VCaP (cell line): ENCODE data around the gene C1QTNF6.

Source experiments
- H3K27ac ChIP-seq: fragments of 450-650 bp; 2 replicates; pipeline ENCODE4 v1.5.1; 2017
- CTCF ChIP-seq: fragments of 450-650 bp; conservative IDR thresholded peaks from 2 replicates; pipeline ENCODE4 v1.5.1; 2017; ENCODE audit warnings: mild to moderate bottlenecking, moderate library complexity

C1QTNF6 gene

GRCh38 chr22:37155971-37156370 is 32.1 kb downstream of the C1QTNF6 start:
- no peak overlapping the region for H3K27ac ChIP-seq
- no peak for TF ChIP-seq CTCF

GRCh38 chr22:37154925-37155712 is 32.9 kb downstream of the C1QTNF6 start:
- H3K27ac ChIP-seq, result no peak overlapping the region
- TF ChIP-seq CTCF, result no peak

- H3K27ac ChIP-seq, result no peak overlapping the region
- TF ChIP-seq CTCF, result no peak
Measured at GRCh38 chr22:37153901-37154300, 34.1 kb downstream of the C1QTNF6 start.

GRCh38 chr22:37151401-37151800 is 36.6 kb downstream of the C1QTNF6 start:
- no peak overlapping the region for H3K27ac ChIP-seq
- no peak for TF ChIP-seq CTCF

GRCh38 chr22:37150701-37151100 is 37.3 kb downstream of the C1QTNF6 start:
- no peak for TF ChIP-seq CTCF
- H3K27ac ChIP-seq, result no peak overlapping the region

GRCh38 chr22:37148742-37149665 is 39.0 kb downstream of the C1QTNF6 start:
- no peak for TF ChIP-seq CTCF
- no peak overlapping the region for H3K27ac ChIP-seq

- H3K27ac ChIP-seq, result no peak overlapping the region
- no peak for TF ChIP-seq CTCF
Measured at GRCh38 chr22:37148031-37148651, 39.9 kb downstream of the C1QTNF6 start.
